Mucosa of descending colon (tissue), 3 donors: ENCODE measurements around the gene EFHD1. TPM values are rescaled to one million over a fixed set of nuclear protein-coding genes. Genes with fewer than 3 reads are reported as not detected.

Experiments
- ATAC-seq: fragments of 200-7000 bp; cut with Tn5 transposase; one replicate; pipeline ENCODE4 v1.9.1; 2020; ENCODE audit warnings: mild to moderate bottlenecking, moderate library complexity
- DNase-seq, 3 donors: peaks; one replicate each; pipeline ENCODE4 v3.0.0-alpha.2; 2020
- H3K36me3 ChIP-seq: fragments of 200-600 bp; one replicate; pipeline ENCODE4 v1.8.0; 2021; ENCODE audit warnings: low read depth, mild to moderate bottlenecking
- H3K4me1 ChIP-seq: fragments of 200-600 bp; one replicate; pipeline ENCODE4 v1.8.0; 2021; ENCODE audit warnings: low read depth, mild to moderate bottlenecking
- H3K4me3 ChIP-seq: fragments of 200-600 bp; one replicate; pipeline ENCODE4 v1.8.0; 2021; ENCODE audit warnings: mild to moderate bottlenecking
- H3K9me3 ChIP-seq: fragments of 200-600 bp; one replicate; pipeline ENCODE4 v1.8.0; 2021; ENCODE audit warnings: mild to moderate bottlenecking
- CTCF ChIP-seq: fragments of 200-600 bp; IDR thresholded peaks from one replicate; pipeline ENCODE4 v1.8.0; 2022; ENCODE audit warnings: antibody characterized with exemption, mild to moderate bottlenecking
- intact Hi-C, 2 donors: fragments of 100-400 bp; cut with DNase I in 1 of 2; cut with micrococcal nuclease in 1 of 2; formaldehyde crosslinking; loops; one replicate each; pipeline versions ENCODE4 v1.11.0 to v1.11.1; 2022; cut with DNase I, micrococcal nuclease
- total RNA-seq, 3 donors: library from RNA; stranded (reverse); fragmentation: NEBNext Ultra II Directional in 2 of 3; extraction: Animal tissue kit (Norgen Biotek cat#: 25700) in 2 of 3; gene quantifications; one replicate each; pipeline versions ENCODE4 v1.2.1 to v1.2.4, GENCODE V29; 2021 to 2023
- donor health status: DM: no; HTN: no; CAD: no; lungs with moderate emphysema.
- donor health status: DM: no; HTN: no; CAD: no.
- donor health status: DM: no; HTN: yes; CAD: no.

Gene EFHD1
- total RNA-seq, 3 donors from 2014 or later = 2.2 to 4.8 (median 4.6) TPM

- no peak for ATAC-seq
- Histone ChIP-seq H3K4me3 (no peak overlapping the region), H3K36me3 (no peaks in the 10 kb centered on the region), H3K4me1 (no peaks in the 10 kb centered on the region), H3K9me3 (no peaks in the 10 kb centered on the region)
- intact Hi-C loops = no loop called here
- no peak for DNase-seq
- no peak for TF ChIP-seq CTCF
Observed at GRCh38 chr2:232643813-232644347, 10.5 kb downstream of the EFHD1 start.

- TF ChIP-seq CTCF = no peak
Observed at GRCh38 chr2:232645061-232645460, 11.7 kb downstream of the EFHD1 start.

GRCh38 chr2:232646726-232647125 is 13.3 kb downstream of the EFHD1 start:
- intact Hi-C loops = no loop called here
- DNase-seq (no peak), ATAC-seq (no peak)

More at GRCh38 chr2:232645061-232645460, 11.7 kb downstream of the EFHD1 start:
- Histone ChIP-seq H3K9me3 (no peaks in the 10 kb centered on the region), H3K36me3 (no peaks in the 10 kb centered on the region), H3K4me1 (no peaks in the 10 kb centered on the region), H3K4me3 (no peak overlapping the region)
- DNase-seq (no peak), ATAC-seq (no peak)
- intact Hi-C loops = no loop called here

GRCh38 chr2:232647261-232647660 is 13.9 kb downstream of the EFHD1 start:
- no peak for TF ChIP-seq CTCF
- no peak for ATAC-seq
- no peak overlapping the region for H3K4me3 ChIP-seq
- DNase-seq = no peak
- intact Hi-C loops = no loop called here
- H3K9me3 ChIP-seq = no peaks in the 10 kb centered on the region
- H3K4me1 ChIP-seq = no peaks in the 10 kb centered on the region
- no peaks in the 10 kb centered on the region for H3K36me3 ChIP-seq

More at GRCh38 chr2:232646726-232647125, 13.3 kb downstream of the EFHD1 start:
- Histone ChIP-seq H3K4me1 (no peaks in the 10 kb centered on the region), H3K4me3 (no peak overlapping the region), H3K36me3 (no peaks in the 10 kb centered on the region), H3K9me3 (no peaks in the 10 kb centered on the region)
- TF ChIP-seq CTCF = no peak

- no peak for DNase-seq
- TF ChIP-seq CTCF = no peak
- no peaks in the 10 kb centered on the region for H3K9me3 ChIP-seq
- H3K36me3 ChIP-seq = no peaks in the 10 kb centered on the region
- no peak overlapping the region for H3K4me3 ChIP-seq
- intact Hi-C loops = no loop called here
- no peak for ATAC-seq
- H3K4me1 ChIP-seq = no peaks in the 10 kb centered on the region
Observed at GRCh38 chr2:232649033-232649432, 15.6 kb downstream of the EFHD1 start.

- Histone ChIP-seq H3K4me1 (no peaks in the 10 kb centered on the region), H3K4me3 (no peak overlapping the region), H3K36me3 (no peaks in the 10 kb centered on the region), H3K9me3 (no peaks in the 10 kb centered on the region)
- intact Hi-C loops = no loop called here
- no peak for DNase-seq
- TF ChIP-seq CTCF = no peak
- ATAC-seq = no peak
Observed at GRCh38 chr2:232652505-232652851, 19.1 kb downstream of the EFHD1 start.
